SK-N-SH (cell line): ENCODE measurements around the gene PLS3. TPM values are rescaled to one million over a fixed set of nuclear protein-coding genes. Genes with fewer than 3 reads are reported as not detected.

ENCODE experiments used
- CTCF ChIA-PET: fragments of 300-600, 350-600 bp; formaldehyde crosslinking; extraction: SDS; loops from one replicate; lab custom pipeline; 2021; lab: Yijun Ruan, JAX
- POLR2A ChIA-PET: fragments of 350-600 bp; sonication (Branson Sonifier 250); formaldehyde crosslinking; extraction: SDS; loops from one replicate; lab custom pipeline; 2020; ENCODE audit warnings: antibody characterized with exemption, inconsistent platforms; lab: Yijun Ruan, JAX
- DNase-seq: peaks from one replicate; pipeline ENCODE4 v3.0.0; 2012
- H2AFZ ChIP-seq: fragments of 200-600 bp; sonication (generic); 2 replicates; pipeline ENCODE4 v1.8.1; 2016; ENCODE audit warnings: antibody characterized with exemption, mild to moderate bottlenecking, low read depth
- H3F3A ChIP-seq: fragments of 200-600 bp; sonication (generic); replicated peaks from 2 replicates; pipeline ENCODE3; 2016; ENCODE audit warnings: antibody characterized with exemption, mild to moderate bottlenecking; ENCODE audit not compliant: insufficient read depth
- H3K27ac ChIP-seq, 2 experiments: fragments of 200-500 bp in 1 of 2; fragments of 200-600 bp in 1 of 2; sonication (Bioruptor generic) in 1 of 2; sonication (generic), shearing (Covaris generic) in 1 of 2; 2 replicates each; pipeline versions ENCODE4 v1.5.1 to v1.6.1; 2014 to 2016; ENCODE audit warnings: low read depth in 2 of 2, inconsistent platforms in 1 of 2, low read length in 1 of 2, mild to moderate bottlenecking in 1 of 2, mixed read lengths in 1 of 2
- H3K27me3 ChIP-seq: fragments of 200-600 bp; sonication (generic), shearing (Covaris generic); 2 replicates; pipeline ENCODE4 v1.6.1; 2016; ENCODE audit warnings: mixed run types; ENCODE audit not compliant: insufficient read depth
- H3K36me3 ChIP-seq, 2 experiments: fragments of 200-500 bp in 1 of 2; fragments of 200-600 bp in 1 of 2; sonication (Bioruptor generic) in 1 of 2; sonication (generic) in 1 of 2; replicated peaks in 1 of 2; 2 replicates each; pipeline versions ENCODE3 to v1.5.1; 2014 to 2016; ENCODE audit warnings: low read length in 1 of 2, mild to moderate bottlenecking in 1 of 2; ENCODE audit not compliant: insufficient read depth in 2 of 2, control insufficient read depth in 1 of 2
- H3K4me1 ChIP-seq, 2 experiments: fragments of 200-500 bp in 1 of 2; fragments of 200-600 bp in 1 of 2; sonication (Bioruptor generic) in 1 of 2; sonication (generic), shearing (Covaris generic) in 1 of 2; 2 replicates each; pipeline versions ENCODE4 v1.5.1 to v1.6.1; 2014 to 2016; ENCODE audit warnings: low read depth in 1 of 2, low read length in 1 of 2, mixed run types in 1 of 2; ENCODE audit not compliant: insufficient read depth in 2 of 2, control insufficient read depth in 1 of 2
- H3K4me2 ChIP-seq: fragments of 200-600 bp; sonication (generic), shearing (Covaris generic); 2 replicates; pipeline ENCODE4 v1.6.1; 2017; ENCODE audit warnings: mixed run types
- H3K4me3 ChIP-seq, 2 experiments: fragments of 200-500 bp in 1 of 2; fragments of 200-600 bp in 1 of 2; sonication (Bioruptor generic) in 1 of 2; sonication (generic), shearing (Covaris generic) in 1 of 2; 2 replicates each; pipeline versions ENCODE4 v1.5.1 to v1.8.1; 2014 to 2016; ENCODE audit warnings: low read depth in 2 of 2, inconsistent platforms in 1 of 2, low read length in 1 of 2, mild to moderate bottlenecking in 1 of 2, mixed read lengths in 1 of 2, moderate library complexity in 1 of 2
- H3K79me2 ChIP-seq: fragments of 200-600 bp; sonication (generic); 2 replicates; pipeline ENCODE4 v1.8.1; 2017; ENCODE audit warnings: mild to moderate bottlenecking; ENCODE audit not compliant: insufficient read depth
- H3K9ac ChIP-seq: fragments of 200-600 bp; sonication (generic); 2 replicates; pipeline ENCODE4 v1.6.1; 2017; ENCODE audit warnings: mixed run types
- H3K9me2 ChIP-seq: fragments of 200-600 bp; sonication (generic); 2 replicates; pipeline ENCODE4 v1.6.1; 2017; ENCODE audit warnings: mixed run types
- H3K9me3 ChIP-seq: fragments of 200-600 bp; sonication (generic); 2 replicates; pipeline ENCODE4 v1.6.1; 2017; ENCODE audit warnings: mixed run types, mild to moderate bottlenecking, moderate library complexity
- H4K20me1 ChIP-seq: fragments of 200-600 bp; sonication (generic); 2 replicates; pipeline ENCODE4 v1.6.1; 2017; ENCODE audit warnings: mild to moderate bottlenecking, mixed run types; ENCODE audit not compliant: insufficient read depth
- EP300 ChIP-seq, 2 experiments: IDR thresholded peaks; 2 replicates each; pipeline versions ENCODE4 v1.4.0 to v1.6.1; 2012; ENCODE audit warnings: borderline replicate concordance in 1 of 2, low read depth in 1 of 2, low read length in 1 of 2
- FOXJ3 ChIP-seq: sonication (generic); formaldehyde crosslinking; IDR thresholded peaks from 2 replicates; pipeline ENCODE4 v1.5.1; 2020; ENCODE audit warnings: mild to moderate bottlenecking, missing genetic modification reagents
- FOXM1 ChIP-seq: IDR thresholded peaks from 2 replicates; pipeline ENCODE4 v1.4.0; 2012; ENCODE audit warnings: low read depth, mild to moderate bottlenecking
- GABPA ChIP-seq: IDR thresholded peaks from 2 replicates; pipeline ENCODE4 v1.4.0; 2012; ENCODE audit warnings: low read depth, mild to moderate bottlenecking
- MXI1 ChIP-seq: IDR thresholded peaks from 2 replicates; pipeline ENCODE4 v1.6.1; 2012; ENCODE audit warnings: mild to moderate bottlenecking, low read depth, low read length, improper control_type of control experiment
- NFIC ChIP-seq: IDR thresholded peaks from 2 replicates; pipeline ENCODE4 v1.4.0; 2012; ENCODE audit warnings: borderline replicate concordance
- POLR2AphosphoS5 ChIP-seq: IDR thresholded peaks from 2 replicates; pipeline ENCODE4 v1.6.1; 2012; ENCODE audit warnings: low read depth, low read length
- RCOR1 ChIP-seq: fragments of 150-350 bp; IDR thresholded peaks from 2 replicates; pipeline ENCODE4 v1.6.1; 2017; ENCODE audit warnings: antibody characterized with exemption, low read length
- REST ChIP-seq: IDR thresholded peaks from 2 replicates; pipeline ENCODE4 v1.6.1; 2012; ENCODE audit warnings: mild to moderate bottlenecking, low read depth, low read length, moderate library complexity
- RXRA ChIP-seq: IDR thresholded peaks from 2 replicates; pipeline ENCODE4 v1.4.0; 2012; ENCODE audit warnings: low read depth, mild to moderate bottlenecking, borderline replicate concordance
- TAF1 ChIP-seq: IDR thresholded peaks from 2 replicates; pipeline ENCODE4 v1.6.1; 2012; ENCODE audit warnings: low read depth, mild to moderate bottlenecking, low read length, moderate library complexity, borderline replicate concordance
- WGBS: methylation state at CpG from one replicate; pipeline ENCODE4 v1.1.6; 2017; ENCODE audit warnings: low lambda C conversion rate; 5-methylcytosine and 5-hydroxymethylcytosine counted together
- polyA plus RNA-seq, 3 experiments: library from polyadenylated mRNA; depleted of rRNA; stranded (reverse); fragments of >200 nt; gene quantifications; 2 replicates each; pipeline ENCODE4 v1.2.3, GENCODE V29; 2012
- small RNA-seq, 7 experiments: library from RNA; depleted of rRNA; stranded (forward); fragments of <200 nt; gene quantifications; one replicate each; pipeline ENCODE3, GENCODE V24; 2012

PLS3 gene
- polyA plus RNA-seq, 1 of the 3 experiments (the other 2 are of a cell fraction), result 35.7 TPM

- ChIA-PET POLR2A (no interaction called here), CTCF (no interaction called here)
- Histone ChIP-seq H3K4me3 (no peak overlapping the region), H3K79me2 (no peaks in the 10 kb centered on the region), H3K4me2 (no peak overlapping the region), H3K9me2 (no peaks in the 10 kb centered on the region), H3K27me3 (peaks cover 14% of the 10 kb centered on the region; the same call in 1 of the 2 replicates), H3F3A (peaks cover 3% of the 10 kb centered on the region), H3K36me3 (no peaks in the 10 kb centered on the region), H2AFZ (no peak overlapping the region), H3K4me1 (no peaks in the 10 kb centered on the region), H3K9me3 (no peaks in the 10 kb centered on the region), H4K20me1 (no peaks in the 10 kb centered on the region), H3K9ac (no peak overlapping the region), H3K27ac (no peak overlapping the region)
- no peak for TF ChIP-seq RXRA
- no peak for TF ChIP-seq FOXM1
- no peak for TF ChIP-seq NFIC
- no peak for TF ChIP-seq MXI1
- TF ChIP-seq EP300 (IDR thresholded peaks at IDR 0.05; ENCODE audit: borderline replicate concordance in 1 of 2, low read depth in 1 of 2, low read length in 1 of 2), result no peak
- no peak for TF ChIP-seq POLR2AphosphoS5
- no peak for TF ChIP-seq REST
- no peak for TF ChIP-seq FOXJ3 (CRISPR knock-in tag)
- no peak for TF ChIP-seq GABPA
- no peak for TF ChIP-seq RCOR1
- no peak for TF ChIP-seq TAF1
- WGBS, result 34% methylated on average over 2 of the region's 2 CpGs
- DNase-seq, result no peak
Observed at GRCh38 chrX:115697806-115698205, 136.8 kb downstream of the PLS3 start.

Small RNAs within 50 kb of the gene (small RNA-seq; reads per million reads assigned to genes)
- 0 reads per million in 7 experiments for gene RF00264
